ENCODE results near the gene SMARCD1.

DNA sequence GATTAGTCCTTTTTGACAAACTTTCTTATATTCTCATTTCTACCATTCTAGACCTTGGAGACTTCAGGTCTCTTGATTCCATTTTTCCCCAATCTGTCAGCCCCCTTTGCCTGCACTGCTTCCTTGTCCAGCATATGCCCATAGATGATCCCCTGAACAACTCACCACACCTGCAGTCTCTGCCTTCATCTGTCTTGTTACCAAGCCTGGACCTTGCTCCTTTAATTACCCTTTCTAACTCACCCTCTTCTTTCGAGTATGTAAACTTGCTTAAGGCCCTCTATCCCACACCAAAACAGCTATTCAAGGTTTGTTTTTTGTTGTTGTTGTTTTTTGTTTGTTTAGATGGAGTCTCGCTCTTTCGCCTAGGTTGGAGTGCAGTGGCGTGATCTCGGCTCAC, 36.5 kb downstream of the SMARCD1 start:
- TF ChIP-seq, protein P1, sequence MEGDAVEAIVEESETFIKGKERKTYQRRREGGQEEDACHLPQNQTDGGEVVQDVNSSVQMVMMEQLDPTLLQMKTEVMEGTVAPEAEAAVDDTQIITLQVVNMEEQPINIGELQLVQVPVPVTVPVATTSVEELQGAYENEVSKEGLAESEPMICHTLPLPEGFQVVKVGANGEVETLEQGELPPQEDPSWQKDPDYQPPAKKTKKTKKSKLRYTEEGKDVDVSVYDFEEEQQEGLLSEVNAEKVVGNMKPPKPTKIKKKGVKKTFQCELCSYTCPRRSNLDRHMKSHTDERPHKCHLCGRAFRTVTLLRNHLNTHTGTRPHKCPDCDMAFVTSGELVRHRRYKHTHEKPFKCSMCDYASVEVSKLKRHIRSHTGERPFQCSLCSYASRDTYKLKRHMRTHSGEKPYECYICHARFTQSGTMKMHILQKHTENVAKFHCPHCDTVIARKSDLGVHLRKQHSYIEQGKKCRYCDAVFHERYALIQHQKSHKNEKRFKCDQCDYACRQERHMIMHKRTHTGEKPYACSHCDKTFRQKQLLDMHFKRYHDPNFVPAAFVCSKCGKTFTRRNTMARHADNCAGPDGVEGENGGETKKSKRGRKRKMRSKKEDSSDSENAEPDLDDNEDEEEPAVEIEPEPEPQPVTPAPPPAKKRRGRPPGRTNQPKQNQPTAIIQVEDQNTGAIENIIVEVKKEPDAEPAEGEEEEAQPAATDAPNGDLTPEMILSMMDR (IDR thresholded peaks at IDR 0.05) = no peak
- TF ChIP-seq POLR2A (IDR thresholded peaks at IDR 0.05) = no peak
